ENCODE data around the gene RXRA. TPM values are rescaled to one million over a fixed set of nuclear protein-coding genes. Genes with fewer than 3 reads are reported as not detected.

Gene RXRA
- total RNA-seq, 1 donor from 2014 or later = 20.5 TPM

- Mint-ChIP-seq H3K4me1 (ENCODE audit: low read depth, unreplicated experiment) (peaks cover 3% of the 10 kb centered on the region), H3K9me3 (ENCODE audit: unreplicated experiment) (peaks cover 2% of the 10 kb centered on the region), H3K4me3 (ENCODE audit: unreplicated experiment) (no peak overlapping the region), H3K36me3 (ENCODE audit: unreplicated experiment) (no peaks in the 10 kb centered on the region), H3K27ac (ENCODE audit: unreplicated experiment) (no peak overlapping the region), H3K27me3 (ENCODE audit: unreplicated experiment) (peaks cover 2% of the 10 kb centered on the region)
- no peak for TF ChIP-seq CTCF (IDR thresholded peaks at IDR 0.05; ENCODE audit: partially characterized antibody, unreplicated experiment)
- no peak for DNase-seq
Measured at GRCh38 chr9:134481762-134482161, 155.5 kb downstream of the RXRA start.

GRCh38 chr9:134482226-134482625 lies 156.0 kb downstream of the RXRA start:
- Mint-ChIP-seq H3K36me3 (ENCODE audit: unreplicated experiment) (no peaks in the 10 kb centered on the region), H3K9me3 (ENCODE audit: unreplicated experiment) (peaks cover 2% of the 10 kb centered on the region), H3K4me3 (ENCODE audit: unreplicated experiment) (no peak overlapping the region), H3K27me3 (ENCODE audit: unreplicated experiment) (peaks cover 2% of the 10 kb centered on the region), H3K27ac (ENCODE audit: unreplicated experiment) (no peak overlapping the region), H3K4me1 (ENCODE audit: low read depth, unreplicated experiment) (peaks cover 3% of the 10 kb centered on the region)
- TF ChIP-seq CTCF (IDR thresholded peaks at IDR 0.05; ENCODE audit: partially characterized antibody, unreplicated experiment) = no peak
- no peak for DNase-seq

GRCh38 chr9:134483361-134484184 lies 157.3 kb downstream of the RXRA start:
- no peaks in the 10 kb centered on the region for H3K36me3 Mint-ChIP-seq (ENCODE audit: unreplicated experiment)
- no peak for TF ChIP-seq CTCF (IDR thresholded peaks at IDR 0.05; ENCODE audit: partially characterized antibody, unreplicated experiment)
- no peak for DNase-seq
- H3K4me3 Mint-ChIP-seq (ENCODE audit: unreplicated experiment) = no peak overlapping the region
- H3K9me3 Mint-ChIP-seq (ENCODE audit: unreplicated experiment) = peaks cover 2% of the 10 kb centered on the region
- H3K27ac Mint-ChIP-seq (ENCODE audit: unreplicated experiment) = no peak overlapping the region
- peaks cover 3% of the 10 kb centered on the region for H3K4me1 Mint-ChIP-seq (ENCODE audit: low read depth, unreplicated experiment)
- H3K27me3 Mint-ChIP-seq (ENCODE audit: unreplicated experiment) = peaks cover 2% of the 10 kb centered on the region

- Mint-ChIP-seq H3K9me3 (ENCODE audit: unreplicated experiment) (peaks cover 5% of the 10 kb centered on the region), H3K4me1 (ENCODE audit: low read depth, unreplicated experiment) (peaks cover 11% of the 10 kb centered on the region), H3K27me3 (ENCODE audit: unreplicated experiment) (peaks cover 8% of the 10 kb centered on the region), H3K36me3 (ENCODE audit: unreplicated experiment) (no peaks in the 10 kb centered on the region), H3K4me3 (ENCODE audit: unreplicated experiment) (no peak overlapping the region), H3K27ac (ENCODE audit: unreplicated experiment) (no peak overlapping the region)
- TF ChIP-seq CTCF (IDR thresholded peaks at IDR 0.05; ENCODE audit: partially characterized antibody, unreplicated experiment) = no peak
- DNase-seq = no peak
Measured at GRCh38 chr9:134484479-134484878, 158.2 kb downstream of the RXRA start.

GRCh38 chr9:134485653-134486052 lies 159.4 kb downstream of the RXRA start:
- DNase-seq = no peak
- H3K36me3 Mint-ChIP-seq (ENCODE audit: unreplicated experiment) = no peaks in the 10 kb centered on the region
- no peak overlapping the region for H3K27ac Mint-ChIP-seq (ENCODE audit: unreplicated experiment)
- peaks cover 6% of the 10 kb centered on the region for H3K9me3 Mint-ChIP-seq (ENCODE audit: unreplicated experiment)
- TF ChIP-seq CTCF (IDR thresholded peaks at IDR 0.05; ENCODE audit: partially characterized antibody, unreplicated experiment) = no peak
- H3K4me1 Mint-ChIP-seq (ENCODE audit: low read depth, unreplicated experiment) = peaks cover 11% of the 10 kb centered on the region
- no peak overlapping the region for H3K4me3 Mint-ChIP-seq (ENCODE audit: unreplicated experiment)
- H3K27me3 Mint-ChIP-seq (ENCODE audit: unreplicated experiment) = peaks cover 10% of the 10 kb centered on the region

All from glutamatergic neuron (in vitro differentiated cells).